Activated T-helper 1 cell treated with anti-CD3 and anti-CD28 coated beads, Interleukin-2, amount 50 U/mL, for 16 hours (primary cell): ENCODE data around the gene GJB2.
"Not testable (repeated sequence)": the region's sequence is repeated elsewhere in the genome, so short reads cannot be mapped to it uniquely, and the experiment has no call there.

Experiments
- DNase-seq, 2 donors: peaks; one replicate each; pipeline ENCODE4 v3.0.0-alpha.2; 2020; ENCODE audit warnings: low read depth in 1 of 2, low spot score in 1 of 2

GJB2 gene

GRCh38 chr13:20171364-20171763 is 21.4 kb downstream of the GJB2 start:
- DNase-seq, result no peak

GRCh38 chr13:20170921-20171320 is 21.8 kb downstream of the GJB2 start:
- DNase-seq, result no peak

- DNase-seq, result no peak
These were observed 24.3 kb downstream of the GJB2 start for GRCh38 chr13:20168396-20168795.

GRCh38 chr13:20165417-20166257 is 27.1 kb downstream of the GJB2 start:
- DNase-seq, result no peak

GRCh38 chr13:20161951-20162300 is 30.8 kb downstream of the GJB2 start:
- no peak for DNase-seq

GRCh38 chr13:20161275-20161950 is 31.3 kb downstream of the GJB2 start:
- peak in 1 of 2 donors; percentile 27 for DNase-seq

GRCh38 chr13:20160306-20161274 is 32.1 kb downstream of the GJB2 start, which contains the start of gene GJA3:
Gene GJA3 (minus strand): TSS chr13:20161052. CDS start chr13:20143288, 17,764 bp downstream.
- DNase-seq, result no peak

GRCh38 chr13:20159646-20160305 is 33.0 kb downstream of the GJB2 start:
- DNase-seq, result no peak

GRCh38 chr13:20157151-20157796 is 35.5 kb downstream of the GJB2 start:
- DNase-seq, result no peak

GRCh38 chr13:20156702-20157101 is 36.0 kb downstream of the GJB2 start:
- DNase-seq, result no peak

- DNase-seq, result not testable (repeated sequence)
These were observed 39.4 kb downstream of the GJB2 start for GRCh38 chr13:20153290-20153689.

GRCh38 chr13:20151612-20152011 is 41.1 kb downstream of the GJB2 start:
- DNase-seq, result no peak

GRCh38 chr13:20151016-20151415 is 41.7 kb downstream of the GJB2 start:
- no peak for DNase-seq

GRCh38 chr13:20150561-20150960 is 42.2 kb downstream of the GJB2 start:
- DNase-seq, result no peak

- DNase-seq, result no peak
These were observed 43.0 kb downstream of the GJB2 start for GRCh38 chr13:20149762-20150161.

- no peak for DNase-seq
These were observed 44.1 kb downstream of the GJB2 start for GRCh38 chr13:20148501-20149183.

- no peak for DNase-seq
These were observed 46.4 kb downstream of the GJB2 start for GRCh38 chr13:20146381-20146780.

- DNase-seq, result no peak
These were observed 47.2 kb downstream of the GJB2 start for GRCh38 chr13:20145521-20145920.

- no peak for DNase-seq
These were observed 48.4 kb downstream of the GJB2 start for GRCh38 chr13:20144141-20144850.
